ENCODE results near the gene PRR27. TPM values are rescaled to one million over a fixed set of nuclear protein-coding genes. Genes with fewer than 3 reads are reported as not detected.

Gene PRR27
- total RNA-seq: not detected

GRCh38 chr4:70153937-70154336, at the start of gene PRR27:
PRR27 (plus strand) TSS chr4:70154237; CDS start chr4:70154376, 139 bp downstream.
- Histone ChIP-seq H3K4me1 (no peaks in the 10 kb centered on the region), H3K4me3 (no peak within 1 kb of the TSS), H3K27ac (no peak within 1 kb of the TSS), H3K9me3 (no peaks in the 10 kb centered on the region), H3K27me3 (no peaks in the 10 kb centered on the region), H3K36me3 (no peaks in the 10 kb centered on the region)
- TF ChIP-seq CTCF (IDR thresholded peaks at IDR 0.05): no peak
- no peak for TF ChIP-seq POLR2AphosphoS5 (IDR thresholded peaks at IDR 0.05; ENCODE audit: insufficient read depth in 1 of 2, low read depth in 1 of 2)
- TF ChIP-seq POLR2A (IDR thresholded peaks at IDR 0.05): no peak
- DNase-seq (ENCODE audit: extremely low spot score in 2 of 2): no peak
- intact Hi-C loops (cut with DNase I): no loop called here

GRCh38 chr4:70110917-70111316, 43.1 kb upstream of the PRR27 start:
- no peak for TF ChIP-seq POLR2AphosphoS5 (IDR thresholded peaks at IDR 0.05; ENCODE audit: insufficient read depth in 1 of 2, low read depth in 1 of 2)
- no peak for TF ChIP-seq CTCF (IDR thresholded peaks at IDR 0.05)
- TF ChIP-seq POLR2A (IDR thresholded peaks at IDR 0.05): no peak
- H3K27ac ChIP-seq: no peak overlapping the region
- no peak overlapping the region for H3K4me3 ChIP-seq
- no peak for DNase-seq (ENCODE audit: extremely low spot score in 2 of 2)
- H3K36me3 ChIP-seq: no peaks in the 10 kb centered on the region
- H3K27me3 ChIP-seq: no peaks in the 10 kb centered on the region
- intact Hi-C loops (cut with DNase I): no loop called here
- no peaks in the 10 kb centered on the region for H3K9me3 ChIP-seq
- no peaks in the 10 kb centered on the region for H3K4me1 ChIP-seq

GRCh38 chr4:70113656-70114055, 40.4 kb upstream of the PRR27 start:
- intact Hi-C loops (cut with DNase I): no loop called here

GRCh38 chr4:70114096-70114495, 39.9 kb upstream of the PRR27 start:
- intact Hi-C loops (cut with DNase I): no loop called here
- no peaks in the 10 kb centered on the region for H3K9me3 ChIP-seq
- H3K27me3 ChIP-seq: no peaks in the 10 kb centered on the region
- no peak overlapping the region for H3K27ac ChIP-seq
- no peaks in the 10 kb centered on the region for H3K36me3 ChIP-seq
- H3K4me3 ChIP-seq: no peak overlapping the region
- H3K4me1 ChIP-seq: no peaks in the 10 kb centered on the region
- DNase-seq (ENCODE audit: extremely low spot score in 2 of 2): no peak
- no peak for TF ChIP-seq CTCF (IDR thresholded peaks at IDR 0.05)
- TF ChIP-seq POLR2A (IDR thresholded peaks at IDR 0.05): no peak
- no peak for TF ChIP-seq POLR2AphosphoS5 (IDR thresholded peaks at IDR 0.05; ENCODE audit: insufficient read depth in 1 of 2, low read depth in 1 of 2)

More at GRCh38 chr4:70113656-70114055, 40.4 kb upstream of the PRR27 start:
- DNase-seq (ENCODE audit: extremely low spot score in 2 of 2): no peak
- Histone ChIP-seq H3K4me1 (no peaks in the 10 kb centered on the region), H3K9me3 (no peaks in the 10 kb centered on the region), H3K27ac (no peak overlapping the region), H3K27me3 (no peaks in the 10 kb centered on the region), H3K36me3 (no peaks in the 10 kb centered on the region), H3K4me3 (no peak overlapping the region)
- no peak for TF ChIP-seq POLR2AphosphoS5 (IDR thresholded peaks at IDR 0.05; ENCODE audit: insufficient read depth in 1 of 2, low read depth in 1 of 2)
- TF ChIP-seq POLR2A (IDR thresholded peaks at IDR 0.05): no peak
- no peak for TF ChIP-seq CTCF (IDR thresholded peaks at IDR 0.05)

GRCh38 chr4:70120323-70120722, 33.7 kb upstream of the PRR27 start:
- no peak overlapping the region for H3K27ac ChIP-seq
- intact Hi-C loops (cut with DNase I): no loop called here
- TF ChIP-seq CTCF (IDR thresholded peaks at IDR 0.05): no peak
- no peak for TF ChIP-seq POLR2AphosphoS5 (IDR thresholded peaks at IDR 0.05; ENCODE audit: insufficient read depth in 1 of 2, low read depth in 1 of 2)
- no peak for TF ChIP-seq POLR2A (IDR thresholded peaks at IDR 0.05)
- no peaks in the 10 kb centered on the region for H3K9me3 ChIP-seq
- no peak for DNase-seq (ENCODE audit: extremely low spot score in 2 of 2)
- H3K4me1 ChIP-seq: no peaks in the 10 kb centered on the region
- no peak overlapping the region for H3K4me3 ChIP-seq
- no peaks in the 10 kb centered on the region for H3K36me3 ChIP-seq
- H3K27me3 ChIP-seq: no peaks in the 10 kb centered on the region
